Transverse colon (tissue), 4 donors: ENCODE data around the gene CTCF. TPM values are rescaled to one million over a fixed set of nuclear protein-coding genes. Genes with fewer than 3 reads are reported as not detected.
A peak's percentile ranks its signal among the peaks of the same experiment; 100 is the strongest.

Source experiments
- DNase-seq: peaks from one replicate; pipeline ENCODE4 v3.0.0-alpha.2; 2019
- H3K27ac ChIP-seq, 4 donors: fragments of 200-600 bp; sonication (generic); 2 replicates each; pipeline ENCODE4 v1.5.1; 2016 to 2018; ENCODE audit warnings: inconsistent platforms in 4 of 4
- H3K27me3 ChIP-seq: fragments of 200-600 bp; sonication (generic); 2 replicates; pipeline ENCODE4 v1.5.1; 2017; ENCODE audit warnings: inconsistent platforms
- H3K36me3 ChIP-seq, 4 donors: fragments of 200-600 bp; sonication (generic); 2 replicates each; pipeline ENCODE4 v1.5.1; 2017 to 2019; ENCODE audit warnings: inconsistent platforms in 4 of 4
- H3K4me1 ChIP-seq, 4 donors: fragments of 200-600 bp; sonication (generic); 2 replicates each; pipeline ENCODE4 v1.5.1; 2017 to 2020; ENCODE audit warnings: inconsistent platforms in 4 of 4
- H3K4me3 ChIP-seq, 4 donors: fragments of 200-600 bp; sonication (generic); 1 replicate in 1 of 4; 2 replicates in 3 of 4; pipeline versions ENCODE4 v1.5.1 to v1.6.1; 2017 to 2019; ENCODE audit warnings: inconsistent platforms in 4 of 4
- H3K9me3 ChIP-seq, 2 donors: fragments of 200-600 bp; sonication (generic); 2 replicates each; pipeline ENCODE4 v1.5.1; 2017 to 2019; ENCODE audit warnings: inconsistent platforms in 2 of 2
- CTCF ChIP-seq, 5 experiments: fragments of 200-600 bp in 3 of 5; fragments of 450-650 bp in 2 of 5; sonication (generic) in 3 of 5; IDR thresholded peaks; 1 replicate in 2 of 5; 2 replicates in 3 of 5; pipeline ENCODE4 v1.5.1; 2016 to 2017; ENCODE audit warnings: antibody characterized with exemption in 5 of 5, inconsistent platforms in 3 of 5, mild to moderate bottlenecking in 2 of 5, moderate library complexity in 1 of 5
- EP300 ChIP-seq: sonication (generic); formaldehyde crosslinking; IDR thresholded peaks from one replicate; pipeline ENCODE4 v1.6.1; 2017; ENCODE audit warnings: antibody characterized with exemption, low read depth
- POLR2A ChIP-seq: fragments of 450-650 bp; IDR thresholded peaks from one replicate; pipeline ENCODE4 v1.6.1; 2016; ENCODE audit warnings: antibody characterized with exemption, mild to moderate bottlenecking, moderate library complexity
- POLR2AphosphoS5 ChIP-seq, 3 donors: sonication (generic); formaldehyde crosslinking; IDR thresholded peaks; one replicate each; pipeline ENCODE4 v1.6.1; 2016; ENCODE audit warnings: antibody characterized with exemption in 3 of 3
- WGBS, 2 donors: methylation state at CpG; one replicate each; pipeline ENCODE4 v1.1.5; 2018; ENCODE audit warnings: low coverage in 1 of 2; 5-methylcytosine and 5-hydroxymethylcytosine counted together
- in situ Hi-C, 4 donors: fragments of 200-750 bp; cut with MboI; loops; one replicate each; pipeline versions ENCODE4 v1.15.0 to v1.15.1; 2017; ENCODE audit warnings: low sequenced_read_pairs in 3 of 4, low pct_ligation_motif_present in 1 of 4, low pct_unique_long_range_greater_than_20kb in 1 of 4
- intact Hi-C: fragments of 100-400 bp; cut with DNase I; formaldehyde crosslinking; loops from one replicate; pipeline ENCODE4 v1.15.1; 2023; ENCODE audit warnings: low total_unique reads
- total RNA-seq, 4 donors: library from RNA; depleted of rRNA; stranded (reverse); fragments of >200 nt; gene quantifications; one replicate each; pipeline ENCODE4 v1.1.0, GENCODE V29; 2016

Gene CTCF
- total RNA-seq, 4 donors from 2014 or later = 40.0 to 46.8 (median 41.9) TPM

GRCh38 chr16:67657017-67657608 lies 94.8 kb downstream of the CTCF start:
- in situ Hi-C loops = loop anchor here in 2 of 4 donors (25.0 kb wide), 1 partner anchor 95 kb away; the partner anchor contains the start of gene CTCF (in 2 of the 2)
- peak; percentile 7 for DNase-seq
- Histone ChIP-seq H3K27me3 (peaks cover 37% of the 10 kb centered on the region), H3K27ac (no peak overlapping the region), H3K9me3 (no peaks in the 10 kb centered on the region), H3K4me1 (peaks cover 19 to 26% (median 24%) of the 10 kb centered on the region in 4 donors), H3K4me3 (no peak overlapping the region), H3K36me3 (no peaks in the 10 kb centered on the region)
- intact Hi-C loops = no loop called here
- 90% methylated on average over 12 of the region's 16 CpGs; no CpG with 5 or more reads in 1 of the 2 donors for WGBS, 2 donors
- TF ChIP-seq POLR2A = no peak
- no peak for TF ChIP-seq EP300
- no peak for TF ChIP-seq POLR2AphosphoS5 (IDR thresholded peaks at IDR 0.05)
- TF ChIP-seq CTCF (IDR thresholded peaks at IDR 0.05) = no peak

GRCh38 chr16:67657751-67658518 lies 95.6 kb downstream of the CTCF start:
- DNase-seq = no peak
- H3K4me3 ChIP-seq = no peak overlapping the region
- H3K27ac ChIP-seq = no peak overlapping the region
- no peaks in the 10 kb centered on the region for H3K36me3 ChIP-seq
- H3K27me3 ChIP-seq = peaks cover 29% of the 10 kb centered on the region
- 92% methylated on average over 18 of the region's 18 CpGs; no CpG with 5 or more reads in 1 of the 2 donors for WGBS, 2 donors
- H3K9me3 ChIP-seq = no peaks in the 10 kb centered on the region
- in situ Hi-C loops = loop anchor here in 2 of 4 donors (25.0 kb wide), 1 partner anchor 96 kb away; the partner anchor contains the start of gene CTCF (in 2 of the 2)
- peaks cover 19 to 26% (median 24%) of the 10 kb centered on the region in 4 donors for H3K4me1 ChIP-seq
- intact Hi-C loops = no loop called here
- TF ChIP-seq CTCF (IDR thresholded peaks at IDR 0.05) = no peak
- TF ChIP-seq EP300 = no peak
- no peak for TF ChIP-seq POLR2AphosphoS5 (IDR thresholded peaks at IDR 0.05)
- no peak for TF ChIP-seq POLR2A

- Histone ChIP-seq H3K4me1 (peaks cover 13 to 18% (median 17%) of the 10 kb centered on the region in 4 donors), H3K4me3 (peak overlapping the region; percentile 63 to 84 (median 76)), H3K27me3 (peaks cover 18% of the 10 kb centered on the region), H3K36me3 (no peaks in the 10 kb centered on the region), H3K27ac (peak overlapping the region in 3 of 4 donors; percentile 93 to 97 (median 93)), H3K9me3 (no peaks in the 10 kb centered on the region)
- in situ Hi-C loops (loop anchor here in 2 of 4 donors (25.0 kb wide), 1 partner anchor 97 kb away; the partner anchor contains the start of gene CTCF (in 2 of the 2)), intact Hi-C loops (no loop called here)
- 35% methylated on average over 21 of the region's 21 CpGs; no CpG with 5 or more reads in 1 of the 2 donors for WGBS, 2 donors
- no peak for TF ChIP-seq CTCF (IDR thresholded peaks at IDR 0.05)
- no peak for TF ChIP-seq EP300
- no peak for TF ChIP-seq POLR2AphosphoS5 (IDR thresholded peaks at IDR 0.05)
- no peak for TF ChIP-seq POLR2A
- no peak for DNase-seq
Measured at GRCh38 chr16:67658849-67659674, 96.7 kb downstream of the CTCF start.
